DND-41 (cell line): ENCODE data around the gene FHAD1.

Experiments
- EZH2 ChIP-seq: IDR thresholded peaks from 3 replicates; pipeline ENCODE4 v1.6.1; 2012; ENCODE audit warnings: borderline replicate concordance, low read depth, mild to moderate bottlenecking, moderate library complexity, low read length, inconsistent platforms; ENCODE audit not compliant: severe bottlenecking
- TF ChIP-seq, protein P1 (sequence below): IDR thresholded peaks from 2 replicates; pipeline ENCODE4 v1.5.1; 2012; ENCODE audit warnings: borderline replicate concordance, low read length, moderate library complexity, mild to moderate bottlenecking; ENCODE audit not compliant: poor library complexity, severe bottlenecking; ENCODE audit errors: extremely low read depth

- TF ChIP-seq, protein P1, sequence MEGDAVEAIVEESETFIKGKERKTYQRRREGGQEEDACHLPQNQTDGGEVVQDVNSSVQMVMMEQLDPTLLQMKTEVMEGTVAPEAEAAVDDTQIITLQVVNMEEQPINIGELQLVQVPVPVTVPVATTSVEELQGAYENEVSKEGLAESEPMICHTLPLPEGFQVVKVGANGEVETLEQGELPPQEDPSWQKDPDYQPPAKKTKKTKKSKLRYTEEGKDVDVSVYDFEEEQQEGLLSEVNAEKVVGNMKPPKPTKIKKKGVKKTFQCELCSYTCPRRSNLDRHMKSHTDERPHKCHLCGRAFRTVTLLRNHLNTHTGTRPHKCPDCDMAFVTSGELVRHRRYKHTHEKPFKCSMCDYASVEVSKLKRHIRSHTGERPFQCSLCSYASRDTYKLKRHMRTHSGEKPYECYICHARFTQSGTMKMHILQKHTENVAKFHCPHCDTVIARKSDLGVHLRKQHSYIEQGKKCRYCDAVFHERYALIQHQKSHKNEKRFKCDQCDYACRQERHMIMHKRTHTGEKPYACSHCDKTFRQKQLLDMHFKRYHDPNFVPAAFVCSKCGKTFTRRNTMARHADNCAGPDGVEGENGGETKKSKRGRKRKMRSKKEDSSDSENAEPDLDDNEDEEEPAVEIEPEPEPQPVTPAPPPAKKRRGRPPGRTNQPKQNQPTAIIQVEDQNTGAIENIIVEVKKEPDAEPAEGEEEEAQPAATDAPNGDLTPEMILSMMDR = no peak
- TF ChIP-seq EZH2 = no peak
These were observed 41.3 kb upstream of the FHAD1 start for GRCh38 chr1:15205586-15206346.
